Gastrocnemius medialis (tissue), 4 donors: ENCODE data around the gene SSR2.

Source experiments
- POLR2A ChIP-seq, 2 donors: fragments of 450-650 bp; IDR thresholded peaks; one replicate each; pipeline ENCODE4 v1.6.1; 2017; ENCODE audit warnings: antibody characterized with exemption in 2 of 2, mild to moderate bottlenecking in 2 of 2, moderate library complexity in 2 of 2
- TF ChIP-seq, protein P1 (sequence below), 5 experiments: fragments of 450-650 bp in 3 of 5; fragments of 200-600 bp in 2 of 5; sonication (generic) in 2 of 5; IDR thresholded peaks in 4 of 5; conservative IDR thresholded peaks in 1 of 5; 1 replicate in 4 of 5; 2 replicates in 1 of 5; pipeline ENCODE4 v1.5.1; 2016 to 2019; ENCODE audit warnings: antibody characterized with exemption in 5 of 5, mild to moderate bottlenecking in 3 of 5, moderate library complexity in 3 of 5

GRCh38 chr1:155974208-155975115 lies 46.3 kb downstream of the SSR2 start:
- no peak for TF ChIP-seq POLR2A (IDR thresholded peaks at IDR 0.05)
- TF ChIP-seq, protein P1, sequence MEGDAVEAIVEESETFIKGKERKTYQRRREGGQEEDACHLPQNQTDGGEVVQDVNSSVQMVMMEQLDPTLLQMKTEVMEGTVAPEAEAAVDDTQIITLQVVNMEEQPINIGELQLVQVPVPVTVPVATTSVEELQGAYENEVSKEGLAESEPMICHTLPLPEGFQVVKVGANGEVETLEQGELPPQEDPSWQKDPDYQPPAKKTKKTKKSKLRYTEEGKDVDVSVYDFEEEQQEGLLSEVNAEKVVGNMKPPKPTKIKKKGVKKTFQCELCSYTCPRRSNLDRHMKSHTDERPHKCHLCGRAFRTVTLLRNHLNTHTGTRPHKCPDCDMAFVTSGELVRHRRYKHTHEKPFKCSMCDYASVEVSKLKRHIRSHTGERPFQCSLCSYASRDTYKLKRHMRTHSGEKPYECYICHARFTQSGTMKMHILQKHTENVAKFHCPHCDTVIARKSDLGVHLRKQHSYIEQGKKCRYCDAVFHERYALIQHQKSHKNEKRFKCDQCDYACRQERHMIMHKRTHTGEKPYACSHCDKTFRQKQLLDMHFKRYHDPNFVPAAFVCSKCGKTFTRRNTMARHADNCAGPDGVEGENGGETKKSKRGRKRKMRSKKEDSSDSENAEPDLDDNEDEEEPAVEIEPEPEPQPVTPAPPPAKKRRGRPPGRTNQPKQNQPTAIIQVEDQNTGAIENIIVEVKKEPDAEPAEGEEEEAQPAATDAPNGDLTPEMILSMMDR (IDR thresholded peaks at IDR 0.05 in 4 of 5, conservative IDR thresholded peaks at IDR 0.05 in 1 of 5), result no peak
